T-helper 2 cell treated with Interferon-gamma antibody and Interleukin-4, amounts not matched to agents 100 ng/mL and 5 ng/mL, for 36 hours (primary cell): ENCODE results near the gene PLEKHA6. TPM values are rescaled to one million over a fixed set of nuclear protein-coding genes. Genes with fewer than 3 reads are reported as not detected.

Source experiments
- intact Hi-C: fragments of 100-400 bp; cut with micrococcal nuclease; formaldehyde crosslinking; loops from one replicate; pipeline ENCODE4 v1.15.1; 2023
- total RNA-seq: library from RNA; stranded (reverse); gene quantifications from 2 replicates; pipeline ENCODE4 v1.2.3, GENCODE V29; 2022

PLEKHA6 gene
- 0.09 and 0.23 TPM in 2 replicates for total RNA-seq

DNA sequence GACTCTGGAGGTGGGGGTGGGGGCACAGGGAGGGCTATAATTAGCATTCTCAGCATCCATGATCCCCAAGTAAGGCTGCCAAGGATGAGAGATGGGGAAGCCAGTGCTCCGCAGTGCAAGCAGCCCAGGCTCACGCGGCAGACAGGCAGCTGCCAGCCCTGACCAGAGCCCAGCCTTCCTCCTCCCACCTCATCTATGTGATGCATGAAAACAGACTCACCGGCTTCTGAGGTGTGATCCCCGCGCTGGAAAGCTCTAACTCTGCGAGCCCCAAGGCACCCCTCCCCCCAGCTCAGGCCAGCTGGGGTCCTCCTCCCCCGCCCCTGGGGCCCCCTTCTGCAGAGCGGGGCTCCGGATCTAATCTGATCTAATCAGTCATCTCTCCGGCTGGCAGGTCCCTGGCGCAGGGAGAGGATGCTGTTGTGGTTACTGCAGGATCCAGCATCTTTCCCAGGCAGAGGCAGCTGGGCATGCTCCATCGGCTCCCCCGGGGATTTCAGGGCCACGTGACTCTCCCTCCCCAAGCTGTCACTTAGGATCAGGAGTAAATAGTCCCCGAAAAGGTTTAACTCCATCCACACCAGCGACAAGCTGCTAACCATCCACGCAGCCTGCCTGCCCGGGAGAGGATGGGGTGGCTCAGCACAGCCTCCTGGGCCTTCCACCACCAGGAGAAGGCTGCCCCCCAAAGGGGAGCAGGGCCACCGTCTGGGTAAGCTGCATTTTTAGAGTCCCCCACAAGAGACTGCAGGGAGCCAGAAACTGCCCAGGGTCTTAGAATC, at the start of gene PLEKHA6:
PLEKHA6 (minus strand) TSS at position 456 of the 782 bp plus-strand sequence. CDS start 86,202 bp downstream, outside the sequence.
- intact Hi-C loops: no loop called here

DNA sequence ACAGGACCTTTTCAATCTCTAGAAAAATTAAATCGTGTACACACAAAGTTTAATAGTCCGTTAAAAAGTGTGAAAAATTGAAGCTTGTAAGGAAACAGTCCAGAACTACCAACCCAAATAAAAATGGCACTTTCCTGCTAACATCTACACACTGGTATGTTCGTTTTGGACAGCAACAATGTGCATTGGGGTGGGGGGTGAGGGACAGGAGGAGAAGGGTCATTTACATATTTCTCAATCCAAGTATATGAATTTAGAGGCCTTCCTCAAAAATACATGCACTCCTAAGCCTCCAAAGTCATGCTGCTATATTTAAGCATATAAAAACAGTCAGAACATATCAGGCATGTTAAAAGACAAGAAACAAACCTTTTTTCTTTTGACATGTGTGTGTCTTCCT, 49.4 kb upstream of the PLEKHA6 start:
- intact Hi-C loops: loop anchor here (1.0 kb wide), 1 partner anchor 11 kb away; no protein-coding TSS in a partner anchor

GRCh38 chr1:204408602-204409001, 48.9 kb upstream of the PLEKHA6 start:
- intact Hi-C loops: loop anchor here (1.0 kb wide), 1 partner anchor 10 kb away; no protein-coding TSS in a partner anchor

DNA sequence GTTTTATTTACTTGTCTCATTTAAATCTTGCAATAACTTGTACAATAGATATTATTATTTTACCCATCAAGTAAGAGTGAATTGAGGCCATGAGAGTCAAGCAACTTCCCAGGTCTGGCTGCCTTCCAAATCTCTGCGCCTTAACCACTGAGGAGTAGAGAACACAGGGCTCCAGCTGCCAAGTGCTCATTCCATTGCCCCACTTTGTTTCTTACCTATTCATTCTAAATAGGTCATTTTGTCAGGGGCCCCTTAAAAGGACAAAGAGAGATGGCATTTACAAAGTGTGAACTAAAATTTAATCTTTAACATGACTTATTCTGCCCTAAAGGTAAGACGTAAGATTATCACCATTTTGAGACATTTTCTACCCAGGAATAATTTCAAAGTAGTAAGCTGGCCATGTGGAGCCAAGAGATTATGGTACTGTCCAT, 48.4 kb upstream of the PLEKHA6 start:
- intact Hi-C loops: no loop called here

DNA sequence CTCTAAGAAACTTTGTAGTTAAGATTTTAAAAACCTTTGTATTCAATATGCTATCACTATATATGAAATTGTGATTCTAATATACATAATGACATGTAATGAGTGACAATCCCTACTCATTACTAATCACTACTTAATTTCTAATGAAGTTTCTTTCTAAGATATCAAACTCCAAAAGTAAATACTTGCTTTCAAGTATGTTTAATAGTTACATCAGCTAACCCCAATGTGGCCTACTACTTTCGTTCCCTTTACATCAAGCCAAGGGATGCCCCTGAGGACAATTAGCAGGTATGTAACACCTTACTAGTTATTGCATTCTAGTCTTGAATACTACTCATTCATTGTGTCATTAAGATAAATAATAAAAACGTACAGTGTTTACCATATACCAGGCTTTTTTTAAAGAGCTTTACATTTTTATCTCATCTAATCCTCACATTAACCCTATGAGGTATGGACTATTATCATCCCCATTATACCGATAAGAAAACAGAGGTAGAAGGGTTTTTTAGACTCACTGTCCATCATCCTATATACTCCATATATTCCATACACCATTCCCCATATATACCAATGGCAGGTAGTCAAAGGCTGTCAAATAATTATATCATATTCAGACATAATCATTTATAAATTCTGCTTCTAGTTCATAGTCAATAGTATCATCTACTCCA, 47.7 kb upstream of the PLEKHA6 start:
- intact Hi-C loops: no loop called here

DNA sequence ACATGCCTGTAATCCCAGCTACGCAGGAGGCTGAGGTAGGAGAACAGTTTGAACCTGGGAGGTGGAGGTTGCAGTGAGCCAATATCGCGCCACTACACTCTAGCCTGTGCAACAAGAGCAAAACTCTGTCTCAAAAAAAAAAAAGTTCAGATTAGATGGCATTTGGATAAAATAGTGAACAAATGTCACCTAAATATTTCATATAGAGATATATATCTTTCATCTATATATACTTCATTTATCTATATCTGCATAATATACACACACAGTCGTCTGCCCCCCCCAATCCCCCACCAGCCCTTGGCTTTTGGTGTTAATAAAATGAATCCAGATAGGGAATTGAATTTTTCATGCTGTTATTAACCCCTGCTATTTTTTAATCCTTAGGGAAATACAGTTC, 46.9 kb upstream of the PLEKHA6 start:
- intact Hi-C loops: no loop called here

DNA sequence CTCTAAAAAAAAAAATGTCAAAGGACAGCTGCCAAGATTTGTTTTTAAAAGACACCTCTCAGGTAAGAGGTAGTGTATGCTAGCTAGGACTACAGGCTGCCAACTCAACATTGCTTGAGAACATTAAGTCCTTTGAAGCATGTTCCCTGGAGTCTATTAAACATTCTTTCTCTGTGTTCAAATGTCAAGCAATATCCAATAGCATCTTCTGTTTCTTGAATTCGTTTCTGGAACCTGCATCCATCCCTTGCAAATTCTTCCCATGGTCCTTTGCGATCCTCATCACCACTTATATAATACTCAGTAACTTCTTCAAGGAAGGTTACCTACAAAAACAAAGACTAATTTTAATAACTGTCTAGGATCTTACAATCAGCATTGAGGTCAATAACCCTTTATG, 46.3 kb upstream of the PLEKHA6 start:
- intact Hi-C loops: no loop called here

- intact Hi-C loops: no loop called here
Measured at GRCh38 chr1:204404629-204405028, 44.9 kb upstream of the PLEKHA6 start.

DNA sequence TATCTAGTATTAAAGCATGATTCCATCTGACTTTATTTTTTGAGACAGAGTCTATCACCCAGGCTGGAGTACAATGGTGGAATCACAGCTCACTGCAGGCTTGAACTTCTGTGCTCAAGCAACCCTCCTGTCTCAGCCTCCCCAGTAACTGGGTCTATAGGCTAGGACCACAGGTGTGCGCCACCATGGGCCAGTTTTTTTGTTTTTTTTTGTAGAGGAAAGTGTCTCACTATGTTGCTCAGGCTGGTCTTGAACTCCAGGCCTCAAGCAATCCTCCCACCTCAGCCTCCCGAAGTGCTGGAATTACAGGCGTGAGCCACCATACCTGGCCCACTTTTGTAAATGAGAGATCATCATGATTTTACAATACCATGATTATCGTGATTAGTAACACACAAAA, 42.7 kb upstream of the PLEKHA6 start:
- intact Hi-C loops: no loop called here

GRCh38 chr1:204401730-204402129, 42.0 kb upstream of the PLEKHA6 start:
- intact Hi-C loops: no loop called here

- intact Hi-C loops: no loop called here
Measured at GRCh38 chr1:204400882-204401510, 41.3 kb upstream of the PLEKHA6 start.

- intact Hi-C loops: loop anchor here (1.0 to 2.0 kb wide), 2 partner anchors 11 to 236 kb away; no protein-coding TSS in a partner anchor
Measured at GRCh38 chr1:204398197-204399125, 38.7 kb upstream of the PLEKHA6 start.

GRCh38 chr1:204396015-204396583, 36.4 kb upstream of the PLEKHA6 start:
- intact Hi-C loops: no loop called here

DNA sequence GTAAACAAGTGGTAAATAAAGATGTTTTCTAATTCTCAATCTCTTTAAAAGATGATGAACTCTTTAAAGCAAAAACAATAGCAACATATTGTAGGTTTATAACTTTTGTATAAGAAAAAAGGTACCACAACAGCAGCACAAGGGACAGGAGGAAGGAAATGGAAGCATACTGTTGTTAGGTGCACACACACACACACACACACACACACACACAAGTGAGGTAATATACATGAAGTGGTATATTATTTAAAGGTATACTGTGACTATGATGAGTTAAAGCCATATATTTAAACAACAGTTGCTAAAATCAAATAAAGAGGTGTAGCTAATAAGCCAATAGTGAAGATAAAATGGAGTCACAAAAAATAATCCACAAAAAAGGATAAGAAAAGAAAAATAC, 31.9 kb upstream of the PLEKHA6 start:
- intact Hi-C loops: no loop called here

GRCh38 chr1:204390751-204391466, 31.2 kb upstream of the PLEKHA6 start:
- intact Hi-C loops: no loop called here

- intact Hi-C loops: no loop called here
Measured at GRCh38 chr1:204385727-204386126, 26.0 kb upstream of the PLEKHA6 start.

GRCh38 chr1:204384636-204385352, 25.1 kb upstream of the PLEKHA6 start:
- intact Hi-C loops: no loop called here

- intact Hi-C loops: no loop called here
Measured at GRCh38 chr1:204383163-204383904, 23.6 kb upstream of the PLEKHA6 start.

- intact Hi-C loops: no loop called here
Measured at GRCh38 chr1:204382714-204383083, 23.0 kb upstream of the PLEKHA6 start.
